ENCODE data around the gene LENEP. TPM values are rescaled to one million over a fixed set of nuclear protein-coding genes. Genes with fewer than 3 reads are reported as not detected.

The LENEP gene
- total RNA-seq = 0.76 TPM in 1 of 2 replicates, not detected in the other

GRCh38 chr1:154993572-154994268, at the start of gene LENEP:
Gene LENEP, plus strand, starts transcription at chr1:154993586. Its CDS starts 22 bp downstream, at chr1:154993608.

GRCh38 chr1:154955718-154956543, 37.5 kb upstream of the LENEP start, which contains the start of gene PBXIP1:
Gene PBXIP1, minus strand, starts transcription at chr1:154956099. Its CDS starts 2,378 bp downstream, at chr1:154953721.

GRCh38 chr1:154961207-154962155, 31.9 kb upstream of the LENEP start, which contains the start of gene PYGO2:
Gene PYGO2, minus strand, starts transcription at chr1:154961782. Its CDS starts 206 bp downstream, at chr1:154961576.

GRCh38 chr1:154970631-154971340, 22.6 kb upstream of the LENEP start, which contains the start of gene SHC1:
Gene SHC1, minus strand, starts transcription at chr1:154970747. Its CDS starts 221 bp downstream, at chr1:154970526.

GRCh38 chr1:154974102-154974807, 19.1 kb upstream of the LENEP start, which contains the start of gene CKS1B:
Gene CKS1B, plus strand, starts transcription at chr1:154974681. Its CDS starts 65 bp downstream, at chr1:154974746.

GRCh38 chr1:154982897-154983648, 10.3 kb upstream of the LENEP start, which contains the start of gene FLAD1:
Gene FLAD1, plus strand, starts transcription at chr1:154983344. Its CDS starts 351 bp downstream, at chr1:154983695.

GRCh38 chr1:155002464-155003226, 9.3 kb downstream of the LENEP start, which contains the start of gene ZBTB7B:
Gene ZBTB7B, plus strand, starts transcription at chr1:155002802. Its CDS starts 11,859 bp downstream, at chr1:155014661.

GRCh38 chr1:155033524-155033923, 40.1 kb downstream of the LENEP start, which contains the start of the genes DCST1 and DCST2:
Gene DCST1, plus strand, starts transcription at chr1:155033824. Its CDS starts 213 bp downstream, at chr1:155034037.
Gene DCST2, minus strand, starts transcription at chr1:155033781. Its CDS starts 80 bp downstream, at chr1:155033701.

Other genes with a start within 250 kb of the LENEP start
- under 0.01 and 0.65 TPM in 2 replicates for gene KCNN3, start 123.3 kb upstream of the LENEP start, total RNA-seq
- gene PMVK, start 56.9 kb upstream of the LENEP start, total RNA-seq = 7.3 and 9.7 TPM in 2 replicates
- gene PBXIP1, start 37.5 kb upstream of the LENEP start, total RNA-seq = 79.6 and 105 TPM in 2 replicates
- gene PYGO2, start 31.8 kb upstream of the LENEP start, total RNA-seq = 5.2 and 5.9 TPM in 2 replicates
- 152 and 218 TPM in 2 replicates for gene SHC1, start 22.8 kb upstream of the LENEP start, total RNA-seq
- 116 and 140 TPM in 2 replicates for gene CKS1B, start 18.9 kb upstream of the LENEP start, total RNA-seq
- gene FLAD1, start 10.2 kb upstream of the LENEP start, total RNA-seq = 26.6 and 33.9 TPM in 2 replicates
- 7.5 and 9.7 TPM in 2 replicates for gene ZBTB7B, start 9.2 kb downstream of the LENEP start, total RNA-seq
- gene DCST2, start 40.2 kb downstream of the LENEP start, total RNA-seq = not detected in 2 replicates
- not detected in 2 replicates for gene DCST1, start 40.2 kb downstream of the LENEP start, total RNA-seq
- gene ADAM15, start 57.7 kb downstream of the LENEP start, total RNA-seq = 161 and 165 TPM in 2 replicates
- 8.8 and 9.7 TPM in 2 replicates for gene EFNA4, start 70.2 kb downstream of the LENEP start, total RNA-seq
- 0.76 and 0.97 TPM in 2 replicates for gene EFNA3, start 85.3 kb downstream of the LENEP start, total RNA-seq
- 57.0 and 96.1 TPM in 2 replicates for gene EFNA1, start 134.3 kb downstream of the LENEP start, total RNA-seq
- 33.8 and 45.1 TPM in 2 replicates for gene SLC50A1, start 142.3 kb downstream of the LENEP start, total RNA-seq
- gene DPM3, start 146.9 kb downstream of the LENEP start, total RNA-seq = 24.2 and 50.0 TPM in 2 replicates
- 61.1 and 119 TPM in 2 replicates for gene KRTCAP2, start 179.7 kb downstream of the LENEP start, total RNA-seq
- gene TRIM46, start 180.3 kb downstream of the LENEP start, total RNA-seq = 3.5 and 3.9 TPM in 2 replicates
- gene THBS3, start 214.3 kb downstream of the LENEP start, total RNA-seq = 8.2 and 12.3 TPM in 2 replicates
- gene MTX1, start 215.1 kb downstream of the LENEP start, total RNA-seq = 58.1 and 85.8 TPM in 2 replicates